Progenitor cell of endocrine pancreas (in vitro differentiated cells): Measurements from ENCODE around the gene ARL6IP6. TPM values are rescaled to one million over a fixed set of nuclear protein-coding genes. Genes with fewer than 3 reads are reported as not detected.

Source experiments
- DNase-seq: peaks from one replicate; pipeline ENCODE4 v3.0.0; 2021; ENCODE audit warnings: low spot score; ENCODE audit not compliant: unreplicated experiment
- H3K27ac Mint-ChIP-seq: 2 replicates; pipeline ENCODE4 v1.8.0; 2021; ENCODE audit warnings: mild to moderate bottlenecking, moderate library complexity, mixed read lengths
- H3K27me3 Mint-ChIP-seq: 2 replicates; pipeline ENCODE4 v1.8.0; 2021; ENCODE audit warnings: mixed read lengths
- H3K36me3 Mint-ChIP-seq: 2 replicates; pipeline ENCODE4 v1.8.0; 2022; ENCODE audit warnings: mixed read lengths; ENCODE audit not compliant: insufficient read depth
- H3K4me1 Mint-ChIP-seq: 2 replicates; pipeline ENCODE4 v1.8.0; 2021; ENCODE audit warnings: low read depth, mixed read lengths
- H3K4me3 Mint-ChIP-seq: 2 replicates; pipeline ENCODE4 v1.8.0; 2021; ENCODE audit warnings: low read depth, mild to moderate bottlenecking, moderate library complexity, mixed read lengths
- H3K9me3 Mint-ChIP-seq: 2 replicates; pipeline ENCODE4 v1.8.0; 2021; ENCODE audit warnings: low read depth, mixed read lengths
- CTCF ChIP-seq: fragments of 200-600 bp; sonication (generic); IDR thresholded peaks from one replicate; pipeline ENCODE4 v1.5.0; 2021; ENCODE audit warnings: antibody characterized with exemption, mild to moderate bottlenecking; ENCODE audit not compliant: unreplicated experiment
- total RNA-seq: library from RNA; stranded (reverse); gene quantifications from 2 replicates; pipeline ENCODE4 v1.2.1, GENCODE V29; 2021

ARL6IP6 gene
- total RNA-seq, 1 donor from 2014 or later, result 34.6 TPM

DNA sequence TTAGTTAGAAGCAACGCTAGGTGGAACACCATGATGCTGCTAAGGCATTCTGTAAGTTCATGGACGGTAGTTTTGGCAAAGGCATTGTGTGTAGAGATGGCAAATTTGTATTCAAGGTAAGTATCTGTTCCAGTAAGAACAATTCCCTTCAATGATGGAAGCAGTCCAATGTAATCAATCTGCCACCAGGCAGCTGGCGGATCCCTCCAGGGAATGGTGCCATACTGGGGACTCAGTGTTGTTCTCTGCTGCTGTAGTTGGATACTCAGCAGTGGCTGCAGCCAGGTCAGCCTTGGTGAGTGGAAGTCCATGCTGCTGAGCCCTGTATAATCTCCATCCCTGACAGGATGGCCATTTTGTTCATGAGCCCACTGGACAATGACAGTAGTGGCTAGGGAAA, 62.8 kb downstream of the ARL6IP6 start:
- TF ChIP-seq CTCF, result no peak
- H3K9me3 Mint-ChIP-seq, result peaks cover 4% of the 10 kb centered on the region
- H3K27ac Mint-ChIP-seq, result no peak overlapping the region
- no peak overlapping the region for H3K4me3 Mint-ChIP-seq
- no peaks in the 10 kb centered on the region for H3K27me3 Mint-ChIP-seq
- no peak for DNase-seq
- H3K36me3 Mint-ChIP-seq, result no peaks in the 10 kb centered on the region
- H3K4me1 Mint-ChIP-seq, result no peaks in the 10 kb centered on the region

- H3K27ac Mint-ChIP-seq, result no peak overlapping the region
- no peaks in the 10 kb centered on the region for H3K27me3 Mint-ChIP-seq
- DNase-seq, result no peak
- no peaks in the 10 kb centered on the region for H3K36me3 Mint-ChIP-seq
- peaks cover 10% of the 10 kb centered on the region for H3K9me3 Mint-ChIP-seq
- no peak overlapping the region for H3K4me3 Mint-ChIP-seq
- TF ChIP-seq CTCF, result no peak
- H3K4me1 Mint-ChIP-seq, result no peaks in the 10 kb centered on the region
Observed at GRCh38 chr2:152782171-152782570, 63.8 kb downstream of the ARL6IP6 start.

DNA sequence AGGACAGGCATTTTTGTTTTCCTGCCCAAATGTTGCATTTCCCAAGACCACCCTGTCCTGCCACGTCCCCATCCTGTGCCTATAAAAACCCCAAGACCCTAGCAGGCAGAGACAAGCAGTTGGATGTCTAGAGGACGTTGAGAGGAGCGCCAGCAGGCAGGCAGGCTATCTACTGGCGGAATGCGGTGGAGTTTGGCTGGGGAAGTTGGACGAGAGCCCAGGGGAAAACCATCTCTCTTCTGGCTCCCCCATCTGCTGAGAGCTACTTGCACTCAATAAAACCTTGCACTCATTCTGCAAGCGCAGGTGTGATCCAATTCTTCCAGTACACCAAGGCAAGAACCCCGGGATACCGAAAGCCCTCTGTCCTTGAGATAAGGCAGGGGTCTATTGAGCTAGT, 72.5 kb downstream of the ARL6IP6 start:
- Mint-ChIP-seq H3K27ac (no peak overlapping the region), H3K36me3 (no peaks in the 10 kb centered on the region), H3K4me1 (no peaks in the 10 kb centered on the region), H3K27me3 (peaks cover 2% of the 10 kb centered on the region), H3K9me3 (peaks cover 13% of the 10 kb centered on the region), H3K4me3 (no peak overlapping the region)
- no peak for DNase-seq
- no peak for TF ChIP-seq CTCF

GRCh38 chr2:152791979-152792378, 73.6 kb downstream of the ARL6IP6 start:
- Mint-ChIP-seq H3K4me1 (peaks cover under 1% of the 10 kb centered on the region), H3K27ac (no peak overlapping the region), H3K36me3 (no peaks in the 10 kb centered on the region), H3K27me3 (peaks cover 2% of the 10 kb centered on the region), H3K9me3 (peaks cover 6% of the 10 kb centered on the region), H3K4me3 (no peak overlapping the region)
- no peak for DNase-seq
- no peak for TF ChIP-seq CTCF

DNA sequence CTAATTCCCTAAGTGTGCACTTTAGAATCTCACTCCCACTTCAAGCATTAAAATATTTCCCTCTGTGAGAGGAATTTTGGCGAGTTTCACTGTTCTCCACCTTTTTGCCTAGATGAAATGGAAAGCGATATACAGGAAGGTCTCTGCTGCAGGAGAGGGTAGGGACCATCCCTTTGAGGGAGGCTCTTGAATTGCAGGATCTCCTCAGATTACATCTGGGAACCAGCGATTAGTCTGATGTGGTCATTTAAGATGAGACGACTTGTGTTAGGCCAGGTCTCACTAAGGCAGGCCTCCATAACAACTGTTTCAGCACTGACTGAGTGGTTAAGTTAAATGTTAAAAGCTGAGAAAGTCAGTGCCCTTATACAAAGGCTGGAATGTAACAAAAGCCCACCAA, 74.6 kb downstream of the ARL6IP6 start:
- Mint-ChIP-seq H3K4me1 (peaks cover 4% of the 10 kb centered on the region), H3K36me3 (no peaks in the 10 kb centered on the region), H3K27me3 (peaks cover 2% of the 10 kb centered on the region), H3K9me3 (no peaks in the 10 kb centered on the region), H3K4me3 (no peak overlapping the region), H3K27ac (no peak overlapping the region)
- no peak for DNase-seq
- TF ChIP-seq CTCF, result no peak
